GM12872 (cell line): ENCODE measurements around the gene FMN1.

Source experiments
- TF ChIP-seq, protein P1 (sequence below): IDR thresholded peaks from 3 replicates; pipeline ENCODE4 v1.5.1; 2011; ENCODE audit warnings: low read depth, mild to moderate bottlenecking, low read length, moderate library complexity; ENCODE audit not compliant: insufficient read depth

FMN1 gene

DNA sequence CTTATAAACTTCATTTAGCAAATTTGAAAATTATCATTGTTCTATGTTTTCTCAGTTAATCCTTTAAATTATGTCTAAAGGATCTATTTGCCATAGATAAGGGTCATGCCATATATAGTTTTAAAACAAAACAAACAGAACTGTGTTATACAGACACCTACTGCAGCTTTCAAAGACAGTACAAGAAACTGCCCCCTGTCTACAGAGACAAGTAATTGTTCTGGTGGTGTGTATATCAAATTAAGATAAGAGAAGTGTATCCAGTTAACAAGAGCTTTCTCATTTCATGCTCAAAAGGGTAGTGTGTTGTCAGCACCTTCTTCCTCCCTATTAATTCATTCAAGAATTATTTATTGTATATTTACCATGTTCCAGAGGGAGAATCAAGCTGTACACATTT lies 201.2 kb downstream of the FMN1 start:
- TF ChIP-seq, protein P1, sequence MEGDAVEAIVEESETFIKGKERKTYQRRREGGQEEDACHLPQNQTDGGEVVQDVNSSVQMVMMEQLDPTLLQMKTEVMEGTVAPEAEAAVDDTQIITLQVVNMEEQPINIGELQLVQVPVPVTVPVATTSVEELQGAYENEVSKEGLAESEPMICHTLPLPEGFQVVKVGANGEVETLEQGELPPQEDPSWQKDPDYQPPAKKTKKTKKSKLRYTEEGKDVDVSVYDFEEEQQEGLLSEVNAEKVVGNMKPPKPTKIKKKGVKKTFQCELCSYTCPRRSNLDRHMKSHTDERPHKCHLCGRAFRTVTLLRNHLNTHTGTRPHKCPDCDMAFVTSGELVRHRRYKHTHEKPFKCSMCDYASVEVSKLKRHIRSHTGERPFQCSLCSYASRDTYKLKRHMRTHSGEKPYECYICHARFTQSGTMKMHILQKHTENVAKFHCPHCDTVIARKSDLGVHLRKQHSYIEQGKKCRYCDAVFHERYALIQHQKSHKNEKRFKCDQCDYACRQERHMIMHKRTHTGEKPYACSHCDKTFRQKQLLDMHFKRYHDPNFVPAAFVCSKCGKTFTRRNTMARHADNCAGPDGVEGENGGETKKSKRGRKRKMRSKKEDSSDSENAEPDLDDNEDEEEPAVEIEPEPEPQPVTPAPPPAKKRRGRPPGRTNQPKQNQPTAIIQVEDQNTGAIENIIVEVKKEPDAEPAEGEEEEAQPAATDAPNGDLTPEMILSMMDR, result no peak

DNA sequence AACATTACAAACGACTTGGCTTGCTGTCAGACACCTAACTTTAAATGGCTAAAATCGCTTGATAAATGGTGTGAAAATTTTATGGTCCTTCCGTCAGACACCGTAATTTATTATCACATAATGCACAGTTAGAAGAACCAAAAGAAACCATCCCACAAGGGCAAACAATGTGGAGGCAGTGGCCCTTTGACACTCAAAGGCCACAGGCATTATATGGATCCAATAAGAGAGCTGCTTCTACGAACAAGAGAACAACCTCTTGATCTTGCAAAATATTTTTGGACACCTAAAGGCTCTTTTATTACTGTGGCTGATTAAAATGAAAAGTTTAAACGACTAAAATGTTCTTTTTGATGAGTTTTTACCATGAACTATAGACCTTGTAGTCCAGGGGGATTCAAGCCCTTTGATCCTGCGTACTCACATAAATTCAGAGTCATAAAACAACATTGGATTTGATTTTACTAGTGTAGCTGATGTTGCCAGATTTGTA lies 202.8 kb downstream of the FMN1 start:
- TF ChIP-seq, protein P1, result no peak

DNA sequence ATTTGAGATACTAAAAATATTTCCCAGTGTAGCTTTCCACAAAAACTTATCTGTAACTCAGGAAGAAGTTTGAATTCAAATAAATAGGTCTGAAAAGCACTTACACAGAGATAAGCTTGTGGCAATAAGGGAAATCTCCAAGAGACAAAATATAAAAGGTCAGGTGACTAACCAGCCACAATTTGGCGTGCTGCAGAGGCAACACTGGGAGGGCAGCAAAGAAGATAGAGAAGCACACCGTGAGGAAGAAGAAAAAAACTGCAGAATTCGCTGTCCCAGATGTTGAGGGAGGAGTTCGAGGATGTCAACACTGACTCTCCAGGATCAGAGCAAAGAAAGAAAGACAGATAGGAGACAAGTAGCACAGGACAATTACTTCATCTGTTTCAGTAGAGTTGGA lies 204.4 kb downstream of the FMN1 start:
- TF ChIP-seq, protein P1, result no peak

DNA sequence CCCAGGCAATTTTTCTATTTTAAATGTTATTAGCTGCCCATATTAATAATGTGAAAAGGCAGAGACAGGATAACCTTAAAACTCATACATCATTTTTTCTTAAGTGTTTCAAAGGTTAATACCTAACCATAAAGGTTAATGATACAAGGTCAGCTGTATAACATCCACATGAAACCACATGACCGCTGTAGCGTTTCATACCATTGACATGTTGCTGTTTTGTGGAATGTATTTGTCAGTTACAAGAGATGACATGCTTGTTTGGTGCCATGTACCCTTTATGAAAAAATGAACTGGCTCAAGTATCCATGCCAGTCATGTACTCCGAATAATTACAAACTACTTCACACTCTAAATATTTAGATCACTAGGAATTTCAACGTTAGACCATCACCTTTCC lies 207.4 kb downstream of the FMN1 start:
- TF ChIP-seq, protein P1, result no peak

DNA sequence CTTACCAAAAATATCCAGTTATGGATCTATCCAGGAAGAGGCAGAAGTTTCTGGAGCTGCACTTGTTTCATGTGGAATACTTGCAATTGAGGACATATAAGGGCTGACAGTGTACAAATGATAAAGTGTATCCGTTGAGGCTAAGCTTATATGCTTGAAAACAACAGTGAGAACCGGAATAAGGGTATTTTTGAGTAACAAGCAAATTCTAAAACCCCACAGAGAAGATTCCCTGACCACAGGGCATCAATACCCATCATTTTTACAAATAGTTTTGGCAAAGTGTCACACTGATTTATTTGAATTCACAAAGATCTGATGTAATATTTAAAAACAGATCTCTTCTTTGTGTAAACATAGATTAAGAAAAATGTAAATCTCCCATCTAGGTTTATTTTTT lies 208.4 kb downstream of the FMN1 start:
- TF ChIP-seq, protein P1, result no peak

DNA sequence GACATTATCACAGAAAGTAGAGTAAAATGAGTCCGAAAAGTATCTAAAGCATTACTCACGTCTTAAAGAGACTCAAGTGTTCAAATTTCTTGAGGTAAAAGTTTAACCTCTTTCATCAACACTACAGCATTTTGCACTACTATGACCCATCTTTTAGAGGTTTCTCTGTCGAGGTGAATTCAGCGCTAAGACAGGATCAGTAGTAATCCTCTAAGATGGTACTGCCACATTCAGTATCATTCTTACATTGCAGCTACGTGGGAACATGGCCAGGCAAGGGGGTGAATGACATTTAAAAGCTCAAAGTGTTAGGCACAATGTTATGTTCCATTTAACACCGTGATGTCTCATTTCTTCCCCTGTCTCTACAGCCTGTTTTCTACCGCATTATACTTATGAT lies 210.8 kb downstream of the FMN1 start:
- TF ChIP-seq, protein P1, result no peak

DNA sequence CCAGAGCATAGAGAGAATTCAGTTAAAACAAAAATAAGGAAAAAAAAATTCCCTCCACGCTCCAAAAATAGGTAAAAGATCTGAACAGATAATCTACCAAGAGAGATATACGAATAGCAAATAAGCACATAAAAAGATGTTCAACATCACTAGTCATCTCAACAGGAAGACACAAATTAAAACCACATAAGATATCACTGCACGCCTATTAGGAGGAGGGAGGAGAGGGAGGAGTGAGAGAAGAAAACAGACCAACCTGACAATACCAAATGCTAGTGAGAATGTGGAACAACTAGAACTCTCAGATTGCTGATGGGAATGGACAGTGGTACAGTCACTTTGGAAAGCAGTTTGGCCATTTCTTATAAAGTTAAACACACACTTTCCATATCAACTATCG lies 212.5 kb downstream of the FMN1 start:
- TF ChIP-seq, protein P1, result no peak

DNA sequence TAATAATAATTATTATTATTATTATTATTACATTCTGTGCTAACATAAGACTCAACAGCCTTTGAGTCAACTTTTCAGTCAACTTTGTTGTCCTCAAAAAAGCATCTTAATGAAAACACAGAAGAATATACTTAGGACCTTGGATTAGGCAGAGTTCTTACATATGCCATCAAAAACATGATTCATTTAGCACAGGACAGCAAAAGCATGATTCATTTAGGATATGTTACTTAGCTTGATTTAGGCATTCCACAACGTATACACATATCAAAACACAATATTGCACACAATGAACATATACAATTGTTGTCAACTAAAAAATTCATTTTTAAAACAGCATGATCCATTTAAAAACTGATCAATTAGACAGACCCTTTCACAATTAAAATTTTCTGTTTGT lies 213.0 kb downstream of the FMN1 start:
- TF ChIP-seq, protein P1, result no peak
